HG02798 (cell line): ENCODE data around the gene HAAO.
A peak's percentile ranks its signal among the peaks of the same experiment; 100 is the strongest.
"Not testable (repeated sequence)": the region's sequence is repeated elsewhere in the genome, so short reads cannot be mapped to it uniquely, and the experiment has no call there.

Source experiments
- ATAC-seq: cut with Tn5 transposase; IDR thresholded peaks from one replicate; pipeline ENCODE4 v1.9.1; 2021; ENCODE audit warnings: mild to moderate bottlenecking; ENCODE audit not compliant: unreplicated experiment, poor library complexity

Gene HAAO

DNA sequence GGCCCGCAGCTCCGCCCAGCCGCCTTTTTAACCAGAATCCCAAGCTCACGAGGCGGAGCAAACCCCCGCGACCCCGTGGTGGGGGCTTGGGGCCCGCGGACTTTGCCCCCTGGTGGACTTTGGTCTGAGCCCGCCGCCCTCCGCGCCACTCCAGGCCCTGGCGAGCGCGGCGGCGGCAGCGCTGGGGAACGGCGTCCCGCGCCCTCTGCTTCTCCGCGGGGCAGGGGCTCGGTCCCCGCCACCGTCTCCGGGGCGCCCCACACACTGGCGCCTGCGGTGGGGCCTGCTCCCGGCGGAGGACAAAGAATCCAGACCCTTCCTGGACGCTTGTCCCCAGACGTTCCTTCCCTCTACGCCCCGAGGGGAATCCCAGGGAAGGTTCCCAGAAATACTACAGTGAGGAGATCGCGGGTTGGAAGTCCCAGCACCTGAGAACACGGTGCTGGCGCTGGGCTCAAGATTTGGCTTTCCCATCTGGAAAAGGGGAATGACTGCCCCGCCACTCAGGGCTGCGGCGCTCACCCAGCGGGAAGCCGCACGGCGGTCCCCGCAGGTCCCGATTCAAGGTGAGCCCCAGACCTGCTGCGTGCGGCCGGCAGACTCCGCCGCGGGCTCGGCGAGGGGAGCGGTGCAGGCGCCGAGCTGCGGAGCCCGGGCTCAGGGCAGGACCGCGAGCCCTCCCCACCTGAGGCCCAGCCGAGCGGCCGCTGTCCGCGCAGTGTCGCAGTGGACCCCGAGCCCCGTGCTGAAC lies at the start of gene HAAO:
TSS of gene HAAO (minus strand) at position 1 of the 751 bp plus-strand sequence. CDS start 47 bp downstream, outside the sequence.
- ATAC-seq = peak; percentile 31

DNA sequence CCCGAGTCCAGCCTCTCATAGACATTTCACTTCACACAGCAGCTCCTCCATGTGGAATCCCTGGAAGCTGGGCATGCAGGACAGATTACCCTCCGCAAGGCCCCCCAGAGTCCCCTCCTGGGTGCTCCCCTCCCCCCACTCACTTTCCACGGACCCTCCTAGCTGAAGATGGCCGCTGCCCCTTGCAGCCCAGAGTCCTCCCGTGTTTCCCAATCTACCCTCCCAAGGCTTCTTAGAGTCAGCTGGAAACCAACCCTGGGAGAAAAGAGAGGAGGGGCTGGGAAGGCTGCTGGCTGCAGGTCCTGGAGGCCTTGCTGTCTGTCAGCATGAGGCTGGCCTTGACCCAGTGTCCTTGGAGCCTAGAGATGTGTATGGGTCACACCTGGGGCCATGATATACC lies 49.0 kb upstream of the HAAO start:
- no peak for ATAC-seq

DNA sequence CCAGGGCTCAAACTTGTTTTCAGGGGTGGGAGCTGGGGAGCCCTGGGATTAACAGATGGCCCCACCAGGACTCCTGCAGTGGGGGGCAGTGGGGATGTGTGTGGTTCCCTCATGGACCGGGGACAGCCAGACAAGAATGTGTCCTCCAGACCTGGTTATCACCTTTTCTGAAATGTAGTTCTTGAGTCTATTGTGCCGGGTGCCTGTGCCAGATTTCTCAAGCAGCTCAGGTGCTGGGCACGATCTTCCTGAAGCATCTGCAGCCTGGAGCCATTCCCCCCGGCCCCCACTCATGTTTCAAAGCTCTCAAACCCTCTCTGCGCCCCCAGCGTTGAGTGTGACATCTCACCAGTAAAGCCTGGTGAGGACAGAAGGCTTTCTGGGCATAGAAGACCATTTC lies 48.4 kb upstream of the HAAO start:
- ATAC-seq = no peak

DNA sequence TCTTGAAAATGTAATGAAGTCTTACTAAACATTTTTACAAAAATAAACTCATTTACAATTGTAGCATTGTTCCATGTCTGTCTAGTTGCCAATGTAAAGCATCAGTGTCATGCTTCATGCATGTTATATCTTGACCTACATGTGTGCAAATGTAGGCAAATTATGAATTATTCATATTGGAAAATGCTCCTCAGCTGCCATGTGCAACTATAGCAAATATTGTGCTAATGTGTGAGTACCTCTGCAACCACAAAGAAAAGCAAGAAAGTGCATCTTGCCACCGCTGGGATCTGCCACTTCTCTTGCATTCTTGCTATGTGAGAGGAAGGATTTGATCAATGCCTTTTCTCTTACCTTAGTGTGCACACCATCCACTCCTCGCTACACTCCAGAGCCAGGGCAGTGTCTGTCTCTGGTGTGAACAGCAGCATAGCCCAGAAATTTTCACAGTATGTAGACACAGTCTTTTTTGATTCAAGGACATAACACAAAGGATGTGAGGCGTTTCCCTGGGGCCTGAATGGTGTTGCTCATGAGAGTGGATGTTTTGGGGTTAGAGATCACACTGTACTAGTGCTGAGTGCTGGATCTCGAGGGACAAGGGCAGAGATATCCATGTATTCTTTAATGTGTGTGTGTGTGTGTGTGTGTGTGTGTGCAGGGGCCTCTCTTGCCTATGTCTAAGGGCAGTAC lies 47.6 kb upstream of the HAAO start:
- ATAC-seq = no peak

DNA sequence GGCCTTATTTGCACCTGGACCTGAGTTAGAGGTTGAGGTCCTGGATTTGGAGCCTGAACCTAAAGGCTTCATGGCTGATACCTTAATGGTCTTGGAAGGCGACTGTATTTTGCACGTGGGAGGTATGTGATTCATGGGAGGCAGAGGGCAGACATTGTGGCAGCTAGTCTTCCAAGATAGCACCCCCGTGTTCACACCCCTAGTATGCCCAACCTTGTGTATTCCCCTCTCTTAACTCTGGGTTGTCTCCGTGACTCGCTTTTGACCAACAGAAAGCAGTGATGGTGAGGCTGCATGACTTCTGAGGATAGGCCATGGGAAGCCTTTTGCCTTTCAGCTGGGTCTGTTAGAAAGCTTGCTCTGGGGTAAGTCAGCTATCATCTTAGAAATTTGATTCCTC lies 45.8 kb upstream of the HAAO start:
- no peak for ATAC-seq

DNA sequence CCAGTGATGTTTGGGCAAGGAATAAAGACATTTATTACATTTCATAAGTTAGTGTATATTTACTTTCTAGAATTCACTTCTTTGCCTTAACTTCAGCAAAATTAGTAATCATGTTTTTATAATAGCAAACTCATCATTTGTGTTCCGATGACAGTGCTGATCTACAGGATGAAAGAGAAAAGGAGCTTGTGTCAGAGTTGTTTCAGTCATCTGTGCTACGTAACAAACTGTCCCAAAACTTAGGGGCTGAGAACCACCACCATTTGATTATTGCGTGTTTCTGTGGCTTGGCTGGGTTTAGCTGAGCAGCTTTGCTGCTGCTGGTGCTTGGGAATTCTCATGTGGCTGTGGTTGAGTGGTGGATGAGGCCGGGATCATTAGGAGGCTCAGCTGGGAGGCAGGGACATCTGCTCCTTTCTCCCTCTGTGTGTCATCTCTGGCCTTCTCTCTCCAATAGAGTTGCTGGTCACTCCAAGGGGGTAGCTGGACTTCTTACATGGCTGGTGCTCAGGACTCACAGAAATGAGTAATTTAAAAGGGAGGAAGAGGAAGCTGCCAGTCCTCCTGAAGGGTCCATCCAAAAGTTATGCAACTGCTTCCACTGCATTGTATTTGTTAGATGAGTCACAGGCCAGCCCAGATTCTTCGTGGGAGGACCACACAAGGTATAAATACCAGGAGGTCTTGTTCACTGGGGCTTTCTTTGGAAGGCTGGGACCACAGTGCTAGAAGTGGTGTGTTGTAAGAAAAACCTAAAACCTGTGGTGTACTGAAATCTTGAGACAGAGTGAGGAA lies 43.4 kb upstream of the HAAO start:
- no peak for ATAC-seq

DNA sequence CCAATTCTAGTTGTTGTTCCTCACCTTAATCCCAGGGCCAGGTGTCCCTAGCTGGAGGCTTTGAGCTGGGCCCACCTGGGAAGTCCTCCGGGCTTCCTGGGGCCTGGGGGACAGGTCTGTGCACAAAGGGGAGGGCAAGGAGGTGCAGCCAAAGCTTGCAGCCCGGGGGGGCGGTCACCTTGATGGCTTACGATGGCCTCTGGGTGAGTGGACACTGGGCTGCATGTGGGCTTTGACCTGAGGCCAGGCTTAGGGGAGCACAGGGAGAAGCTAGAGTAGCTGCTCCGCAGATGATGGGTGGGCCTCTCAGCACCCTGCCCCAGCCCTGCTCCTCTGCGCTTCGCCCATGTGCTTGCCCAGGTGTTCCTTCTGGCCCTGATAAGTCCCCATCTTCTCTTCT lies 41.8 kb upstream of the HAAO start:
- no peak for ATAC-seq

DNA sequence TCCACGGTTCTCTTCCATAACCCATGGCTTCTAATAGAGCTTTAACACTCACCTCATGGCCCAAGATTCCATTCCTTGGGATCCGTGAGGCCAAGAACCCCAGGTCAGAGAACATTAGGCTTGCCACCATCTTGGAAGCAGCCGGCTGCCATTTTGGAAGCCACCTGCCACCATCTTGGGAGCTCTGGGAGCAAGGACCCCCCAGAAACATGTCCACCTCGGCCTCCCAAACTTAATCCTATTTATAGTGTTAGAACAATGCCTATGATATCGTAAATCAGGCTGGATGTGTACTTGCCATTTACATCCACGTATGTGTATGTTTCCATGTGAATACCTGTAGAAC lies 39.9 kb upstream of the HAAO start:
- ATAC-seq = no peak

DNA sequence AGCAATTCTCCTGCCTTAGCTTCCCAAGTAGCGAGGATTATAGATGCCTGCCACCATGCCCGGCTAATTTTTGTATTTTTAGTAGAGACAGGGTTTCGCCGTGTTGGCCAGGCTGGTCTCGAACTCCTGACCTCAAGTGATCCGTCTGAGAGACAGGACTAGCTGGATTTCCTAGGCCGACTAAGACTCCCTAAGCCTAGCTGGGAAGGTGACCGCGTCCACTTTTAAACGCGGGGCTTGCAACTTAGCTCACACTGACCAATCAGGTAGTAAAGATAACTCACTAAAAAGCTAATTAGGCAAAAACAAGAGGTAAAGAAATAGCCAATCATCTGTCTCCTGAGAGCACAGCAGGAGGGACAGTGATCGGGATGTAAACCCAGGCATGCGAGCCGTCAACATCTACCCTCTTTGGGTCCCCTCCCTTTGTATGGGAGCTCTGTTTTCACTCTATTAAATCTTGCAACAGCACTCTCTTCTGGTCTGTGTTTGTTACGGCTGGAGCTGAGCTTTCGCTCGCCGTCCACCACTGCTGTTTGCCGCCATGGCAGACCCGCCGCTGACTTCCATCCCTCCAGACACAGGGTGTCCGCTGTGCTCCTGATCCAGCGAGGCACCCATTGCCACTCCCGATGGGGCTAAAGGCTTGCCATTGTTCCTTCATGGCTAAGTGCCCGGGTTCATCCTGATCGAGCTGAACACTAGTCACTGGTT lies 39.3 kb upstream of the HAAO start:
- not testable (repeated sequence) for ATAC-seq

DNA sequence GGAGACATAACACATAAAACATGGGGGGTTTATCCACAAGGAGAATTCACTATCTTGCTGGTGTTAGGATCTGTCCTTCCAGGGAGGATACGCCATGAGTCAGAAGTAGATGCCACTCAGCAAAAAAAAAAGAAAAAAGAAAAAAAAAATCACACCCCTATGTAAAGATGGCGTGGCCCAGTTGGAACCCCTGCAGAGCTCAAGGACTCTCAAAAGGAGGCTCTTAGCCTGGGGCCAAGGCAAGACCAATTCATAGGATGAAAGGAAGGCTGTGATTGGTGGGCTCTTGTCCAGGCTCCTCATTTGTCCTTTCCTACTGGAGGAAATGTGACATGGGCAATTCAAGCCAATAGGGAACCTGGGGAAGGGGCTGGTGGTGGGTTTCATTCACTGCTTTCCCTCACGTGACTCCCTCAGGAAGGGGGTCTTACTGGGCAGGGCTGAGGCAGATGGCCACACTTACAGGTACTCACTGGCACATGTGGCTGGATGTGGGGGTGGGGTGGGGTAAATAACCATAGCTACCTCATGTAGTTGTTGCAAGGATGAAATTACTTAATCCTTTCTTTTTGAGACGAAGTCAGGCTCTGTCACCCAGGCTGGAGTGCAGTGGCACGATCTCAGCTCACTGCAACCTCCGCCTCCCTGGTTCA lies 38.7 kb upstream of the HAAO start:
- ATAC-seq = no peak

DNA sequence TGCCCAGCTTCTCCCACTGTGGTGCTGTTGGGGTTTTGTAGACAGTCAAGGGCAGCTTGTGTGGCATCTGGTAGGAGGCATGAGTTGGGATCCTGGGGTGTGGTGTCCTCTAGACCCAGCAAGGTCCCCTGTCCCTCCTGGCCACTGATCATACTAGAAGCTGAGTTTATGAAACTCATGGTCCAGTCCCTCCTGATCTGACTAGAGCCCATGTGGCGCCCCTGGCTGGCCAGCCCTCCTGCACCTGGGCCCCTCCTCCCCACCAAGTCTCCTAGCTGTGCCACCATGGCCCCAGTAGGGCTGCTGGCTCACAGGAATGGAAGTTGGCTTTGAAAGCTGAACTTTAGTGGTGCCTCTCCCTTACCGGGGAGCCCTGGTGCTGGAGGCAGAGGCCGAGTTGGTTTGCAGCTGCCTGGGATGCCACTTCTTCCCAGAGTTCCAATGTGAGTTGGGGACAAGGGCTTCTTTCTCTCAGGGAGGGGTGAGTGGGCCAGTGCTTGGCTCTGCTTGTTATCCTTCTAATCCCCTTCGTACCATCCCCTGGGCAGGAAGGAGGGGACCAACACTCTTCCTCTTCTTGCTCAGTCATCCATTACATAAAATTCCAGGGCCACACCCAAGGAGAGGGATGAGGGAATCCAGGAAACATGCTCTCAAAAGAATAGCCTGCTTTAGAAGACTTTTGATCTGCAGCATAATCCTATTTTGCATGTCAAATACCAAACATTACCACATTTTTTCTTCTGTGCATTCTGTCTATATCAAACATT lies 37.5 kb upstream of the HAAO start:
- ATAC-seq = no peak

DNA sequence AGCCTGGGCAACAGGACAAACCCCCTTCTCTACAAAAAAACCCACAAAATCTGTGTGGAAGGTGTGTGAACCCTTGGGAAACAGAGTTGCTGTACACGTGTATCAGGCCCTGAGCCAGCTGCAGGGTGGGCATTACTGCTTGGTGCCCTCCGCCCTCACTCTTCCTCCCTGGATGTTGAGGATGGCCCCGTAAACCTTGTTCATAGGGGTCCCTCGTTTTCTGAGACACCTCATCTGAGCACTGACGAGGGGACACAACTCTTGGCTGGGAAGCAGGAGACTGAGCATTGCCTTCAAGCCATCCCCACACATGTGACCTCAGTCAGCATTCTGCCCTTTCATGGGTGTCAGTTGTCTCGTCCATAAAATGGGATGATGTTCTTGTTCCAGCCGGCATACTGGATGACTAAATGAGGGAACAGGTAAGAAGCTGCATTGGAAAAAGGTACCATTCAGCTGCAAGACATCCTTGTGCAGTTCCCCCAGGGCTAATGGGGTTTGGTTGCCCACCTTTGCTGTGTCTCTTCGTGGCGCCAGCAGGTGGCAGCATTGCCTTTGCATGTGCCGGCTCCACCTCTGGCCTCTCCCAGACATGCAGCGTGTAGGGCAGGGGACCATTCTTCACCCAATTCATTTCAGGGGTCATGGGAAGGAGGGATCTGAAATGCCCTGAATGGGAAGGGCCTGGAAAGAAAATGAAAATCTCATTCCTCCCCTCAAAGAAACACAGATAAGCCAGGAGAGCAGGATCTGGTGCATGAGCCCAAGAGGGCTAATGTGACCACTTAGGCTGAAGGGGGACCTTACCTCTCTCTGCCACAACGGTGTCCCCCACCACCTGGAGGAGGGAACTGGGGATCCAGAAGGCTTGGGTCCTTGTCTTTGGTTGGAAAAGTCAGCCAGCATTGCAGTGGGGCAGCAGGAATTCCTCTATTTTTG lies 36.4 kb upstream of the HAAO start:
- ATAC-seq = peak; percentile 87

DNA sequence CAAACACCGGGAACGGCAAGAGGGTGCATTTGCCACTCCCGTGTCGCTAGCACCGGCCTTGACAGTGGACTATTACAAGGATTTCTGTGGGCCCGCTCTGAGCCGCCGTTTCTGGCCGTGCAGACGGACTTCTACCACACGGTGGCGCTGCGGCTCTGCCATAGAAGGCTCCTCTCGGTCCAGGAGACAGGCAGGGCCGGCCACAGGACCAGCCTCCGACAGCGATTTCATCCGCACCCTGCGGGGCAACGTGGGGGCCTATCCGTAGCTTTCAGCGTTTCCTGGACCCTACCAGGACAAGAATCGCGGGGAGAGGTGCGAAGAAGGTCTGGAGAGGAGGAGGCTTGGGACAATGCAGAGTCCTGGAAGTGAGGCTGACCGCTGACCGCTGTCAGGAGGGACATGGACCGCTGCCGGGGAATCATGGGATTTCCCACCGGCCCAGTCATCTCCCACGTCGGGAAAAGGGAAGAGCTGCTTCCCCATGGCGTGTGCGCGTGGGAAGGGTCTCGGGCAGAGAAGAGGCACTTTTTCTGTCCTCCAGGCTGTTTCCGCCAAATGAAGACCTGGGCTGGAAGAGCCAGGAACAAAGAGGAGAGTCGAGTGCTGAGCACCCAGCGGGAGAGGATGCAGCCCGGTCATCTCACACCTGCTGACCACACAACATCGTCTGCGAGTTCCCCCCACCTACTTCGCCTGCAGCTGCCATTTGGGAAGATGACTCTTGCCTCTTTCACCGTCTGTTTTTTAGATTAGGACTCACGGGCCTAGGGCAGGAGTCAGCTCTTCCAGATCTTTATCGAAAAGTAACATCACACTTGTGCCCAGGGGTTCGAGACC lies 35.5 kb upstream of the HAAO start:
- ATAC-seq = peak; percentile 80

DNA sequence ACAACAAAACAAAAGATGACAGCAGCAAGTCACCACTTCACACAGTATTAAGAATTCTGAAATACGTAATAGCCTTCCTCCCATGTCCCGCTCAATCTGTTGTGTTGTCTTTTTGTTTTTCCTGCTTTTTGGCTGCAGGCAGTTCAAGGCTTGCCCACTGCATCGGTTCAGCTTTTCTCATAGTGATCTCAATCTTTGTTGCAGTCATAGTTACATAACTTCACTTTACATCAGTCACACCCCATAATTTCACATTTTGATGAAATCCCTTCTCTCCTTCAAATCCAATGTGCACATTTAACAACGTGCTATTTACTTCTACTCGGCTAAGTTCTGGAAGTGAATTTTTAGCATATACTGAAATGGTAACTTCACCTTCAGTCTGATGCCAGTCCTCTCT lies 33.8 kb upstream of the HAAO start:
- ATAC-seq = no peak

DNA sequence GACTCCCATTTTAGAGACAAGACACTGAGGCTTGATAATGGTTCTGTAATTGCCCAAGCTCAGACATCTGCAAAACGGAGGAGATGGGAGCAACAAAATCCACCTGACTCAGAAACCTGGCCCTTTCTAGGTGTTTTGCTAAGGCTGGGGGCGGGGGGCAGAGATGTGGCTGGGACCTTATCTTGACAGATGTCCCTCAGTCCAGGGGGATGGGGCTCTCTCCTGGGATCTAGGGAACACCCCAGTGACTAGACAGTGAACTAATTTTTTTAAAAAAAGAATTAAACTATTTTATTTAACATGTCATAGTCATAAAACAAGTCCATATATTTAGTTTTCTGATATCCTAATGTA lies 32.0 kb upstream of the HAAO start:
- ATAC-seq = no peak

DNA sequence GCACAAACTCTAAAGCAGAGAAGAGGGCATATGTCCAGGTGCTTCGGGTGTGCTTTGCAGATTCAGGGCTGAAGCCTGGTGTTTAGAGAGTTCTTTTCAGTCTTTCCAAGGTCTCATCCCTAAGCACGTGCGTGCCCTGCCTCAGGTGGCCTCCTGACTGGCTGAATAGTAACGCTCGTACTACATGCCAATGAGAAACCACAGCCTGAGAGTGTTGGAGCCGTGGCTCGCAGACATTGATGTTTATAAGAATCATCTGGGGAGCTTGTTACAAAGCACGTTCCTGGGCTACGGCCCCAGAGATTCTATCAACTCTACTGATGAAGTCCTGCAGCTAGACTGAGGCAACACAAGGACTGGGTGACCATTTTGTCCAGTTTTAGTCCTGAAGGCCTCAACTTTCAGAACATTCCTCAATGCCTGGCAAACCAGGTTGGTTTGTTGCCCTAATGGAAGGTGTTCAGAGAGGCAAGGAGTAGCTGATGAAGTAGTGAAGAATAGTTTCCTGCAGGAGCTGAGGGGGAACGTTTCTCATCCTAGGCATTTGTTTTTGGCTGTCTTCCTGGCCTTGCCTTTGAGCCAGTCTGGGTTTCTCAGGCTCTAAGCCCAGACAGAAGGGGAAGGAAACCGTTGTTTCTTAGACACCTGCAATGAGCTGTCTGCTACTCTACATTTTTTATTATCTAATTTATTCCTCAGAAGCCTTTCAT lies 31.5 kb upstream of the HAAO start:
- ATAC-seq = no peak

DNA sequence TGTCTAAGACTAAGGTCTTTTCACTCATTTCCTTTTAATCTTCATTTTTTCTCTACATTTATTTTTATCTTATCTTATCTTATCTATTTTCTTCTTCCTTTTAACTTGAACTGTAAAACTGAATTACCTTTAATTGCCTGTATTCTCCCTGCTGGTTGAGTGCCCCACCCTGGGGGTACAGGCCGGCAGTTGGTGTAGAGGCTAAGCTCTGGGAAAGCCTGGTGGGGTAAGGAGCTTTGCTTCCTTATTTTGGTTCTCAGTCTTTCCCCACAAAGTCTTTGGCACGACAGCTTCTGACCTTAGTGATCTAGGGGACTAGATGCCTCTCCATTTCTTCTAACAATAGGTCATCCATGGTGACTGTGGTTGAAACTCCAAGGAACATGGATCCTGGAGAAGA lies 26.8 kb upstream of the HAAO start:
- ATAC-seq = no peak
